ENCODE data around the gene ZNF227.

DNA sequence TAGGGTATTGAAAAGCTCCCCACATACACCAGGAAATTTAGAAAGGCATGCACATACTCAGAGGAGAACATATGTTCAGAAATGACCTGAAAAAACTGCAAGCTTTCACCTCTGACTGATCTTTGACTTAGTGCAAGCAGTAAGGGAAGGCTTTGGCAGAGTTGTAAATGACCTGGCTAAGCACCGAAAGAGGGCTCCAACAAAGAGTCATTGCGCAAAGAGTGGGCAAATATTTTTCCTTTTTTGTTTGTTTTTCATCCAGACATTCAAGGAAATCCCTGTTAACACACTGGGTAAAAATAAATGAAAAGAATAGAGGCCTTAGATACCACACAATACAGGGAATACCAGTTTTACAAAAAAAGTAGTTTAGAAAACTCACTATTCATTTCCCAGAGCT is 42.2 kb downstream of the ZNF227 start:
- TF ChIP-seq, protein P1, sequence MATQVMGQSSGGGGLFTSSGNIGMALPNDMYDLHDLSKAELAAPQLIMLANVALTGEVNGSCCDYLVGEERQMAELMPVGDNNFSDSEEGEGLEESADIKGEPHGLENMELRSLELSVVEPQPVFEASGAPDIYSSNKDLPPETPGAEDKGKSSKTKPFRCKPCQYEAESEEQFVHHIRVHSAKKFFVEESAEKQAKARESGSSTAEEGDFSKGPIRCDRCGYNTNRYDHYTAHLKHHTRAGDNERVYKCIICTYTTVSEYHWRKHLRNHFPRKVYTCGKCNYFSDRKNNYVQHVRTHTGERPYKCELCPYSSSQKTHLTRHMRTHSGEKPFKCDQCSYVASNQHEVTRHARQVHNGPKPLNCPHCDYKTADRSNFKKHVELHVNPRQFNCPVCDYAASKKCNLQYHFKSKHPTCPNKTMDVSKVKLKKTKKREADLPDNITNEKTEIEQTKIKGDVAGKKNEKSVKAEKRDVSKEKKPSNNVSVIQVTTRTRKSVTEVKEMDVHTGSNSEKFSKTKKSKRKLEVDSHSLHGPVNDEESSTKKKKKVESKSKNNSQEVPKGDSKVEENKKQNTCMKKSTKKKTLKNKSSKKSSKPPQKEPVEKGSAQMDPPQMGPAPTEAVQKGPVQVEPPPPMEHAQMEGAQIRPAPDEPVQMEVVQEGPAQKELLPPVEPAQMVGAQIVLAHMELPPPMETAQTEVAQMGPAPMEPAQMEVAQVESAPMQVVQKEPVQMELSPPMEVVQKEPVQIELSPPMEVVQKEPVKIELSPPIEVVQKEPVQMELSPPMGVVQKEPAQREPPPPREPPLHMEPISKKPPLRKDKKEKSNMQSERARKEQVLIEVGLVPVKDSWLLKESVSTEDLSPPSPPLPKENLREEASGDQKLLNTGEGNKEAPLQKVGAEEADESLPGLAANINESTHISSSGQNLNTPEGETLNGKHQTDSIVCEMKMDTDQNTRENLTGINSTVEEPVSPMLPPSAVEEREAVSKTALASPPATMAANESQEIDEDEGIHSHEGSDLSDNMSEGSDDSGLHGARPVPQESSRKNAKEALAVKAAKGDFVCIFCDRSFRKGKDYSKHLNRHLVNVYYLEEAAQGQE (IDR thresholded peaks at IDR 0.05; ENCODE audit: insufficient replicate concordance, low read depth), result no peak
- TF ChIP-seq, protein P2, sequence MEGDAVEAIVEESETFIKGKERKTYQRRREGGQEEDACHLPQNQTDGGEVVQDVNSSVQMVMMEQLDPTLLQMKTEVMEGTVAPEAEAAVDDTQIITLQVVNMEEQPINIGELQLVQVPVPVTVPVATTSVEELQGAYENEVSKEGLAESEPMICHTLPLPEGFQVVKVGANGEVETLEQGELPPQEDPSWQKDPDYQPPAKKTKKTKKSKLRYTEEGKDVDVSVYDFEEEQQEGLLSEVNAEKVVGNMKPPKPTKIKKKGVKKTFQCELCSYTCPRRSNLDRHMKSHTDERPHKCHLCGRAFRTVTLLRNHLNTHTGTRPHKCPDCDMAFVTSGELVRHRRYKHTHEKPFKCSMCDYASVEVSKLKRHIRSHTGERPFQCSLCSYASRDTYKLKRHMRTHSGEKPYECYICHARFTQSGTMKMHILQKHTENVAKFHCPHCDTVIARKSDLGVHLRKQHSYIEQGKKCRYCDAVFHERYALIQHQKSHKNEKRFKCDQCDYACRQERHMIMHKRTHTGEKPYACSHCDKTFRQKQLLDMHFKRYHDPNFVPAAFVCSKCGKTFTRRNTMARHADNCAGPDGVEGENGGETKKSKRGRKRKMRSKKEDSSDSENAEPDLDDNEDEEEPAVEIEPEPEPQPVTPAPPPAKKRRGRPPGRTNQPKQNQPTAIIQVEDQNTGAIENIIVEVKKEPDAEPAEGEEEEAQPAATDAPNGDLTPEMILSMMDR (IDR thresholded peaks at IDR 0.05; ENCODE audit: insufficient read depth, low read length), result no peak
- no peak for TF ChIP-seq POLR2AphosphoS5 (IDR thresholded peaks at IDR 0.05; ENCODE audit: low read depth)
